HG02798 (cell line): ENCODE results near the gene MAP3K13.
"Not testable (repeated sequence)": the region's sequence is repeated elsewhere in the genome, so short reads cannot be mapped to it uniquely, and the experiment has no call there.

ENCODE experiments used
- ATAC-seq: cut with Tn5 transposase; IDR thresholded peaks from one replicate; pipeline ENCODE4 v1.9.1; 2021; ENCODE audit warnings: mild to moderate bottlenecking; ENCODE audit not compliant: unreplicated experiment, poor library complexity

MAP3K13 gene

GRCh38 chr3:185393055-185393454, 30.1 kb downstream of the MAP3K13 start:
- ATAC-seq, result no peak

- ATAC-seq, result no peak
These were observed 34.7 kb downstream of the MAP3K13 start for GRCh38 chr3:185397676-185398075.

- no peak for ATAC-seq
These were observed 37.1 kb downstream of the MAP3K13 start for GRCh38 chr3:185399737-185400667.

GRCh38 chr3:185400866-185401265, 37.9 kb downstream of the MAP3K13 start:
- ATAC-seq, result no peak

GRCh38 chr3:185401319-185401955, 38.5 kb downstream of the MAP3K13 start:
- no peak for ATAC-seq

- no peak for ATAC-seq
These were observed 39.6 kb downstream of the MAP3K13 start for GRCh38 chr3:185402561-185402960.

- ATAC-seq, result no peak
These were observed 40.1 kb downstream of the MAP3K13 start for GRCh38 chr3:185403002-185403401.

- no peak for ATAC-seq
These were observed 42.3 kb downstream of the MAP3K13 start for GRCh38 chr3:185405243-185405642.

- ATAC-seq, result no peak
These were observed 42.7 kb downstream of the MAP3K13 start for GRCh38 chr3:185405664-185406063.

- ATAC-seq, result no peak
These were observed 43.2 kb downstream of the MAP3K13 start for GRCh38 chr3:185406121-185406620.

GRCh38 chr3:185409957-185410356, 47.0 kb downstream of the MAP3K13 start:
- no peak for ATAC-seq

GRCh38 chr3:185411133-185411532, 48.2 kb downstream of the MAP3K13 start:
- no peak for ATAC-seq

GRCh38 chr3:185416513-185416912, 53.6 kb downstream of the MAP3K13 start:
- ATAC-seq, result no peak

- ATAC-seq, result not testable (repeated sequence)
These were observed 55.6 kb downstream of the MAP3K13 start for GRCh38 chr3:185418561-185418977.

GRCh38 chr3:185420762-185421161, 57.8 kb downstream of the MAP3K13 start:
- ATAC-seq, result no peak

- ATAC-seq, result peak; percentile 72
These were observed 58.8 kb downstream of the MAP3K13 start for GRCh38 chr3:185421577-185422232.

- ATAC-seq, result no peak
These were observed 59.7 kb downstream of the MAP3K13 start for GRCh38 chr3:185422677-185423076.

- ATAC-seq, result peak; percentile 47
These were observed 60.2 kb downstream of the MAP3K13 start for GRCh38 chr3:185423178-185423577.

GRCh38 chr3:185424435-185424834, 61.5 kb downstream of the MAP3K13 start:
- ATAC-seq, result no peak

GRCh38 chr3:185430375-185430774, 67.4 kb downstream of the MAP3K13 start:
- ATAC-seq, result no peak
